DMS79 (cell line): ENCODE results near the gene SHISA9.

Source experiments
- DNase-seq: peaks from one replicate; lab custom pipeline; 2025; lab: John Stamatoyannopoulos, UW

The SHISA9 gene

GRCh38 chr16:12951976-12952375 is 50.6 kb downstream of the SHISA9 start:
- no peak for DNase-seq

- no peak for DNase-seq
Measured at GRCh38 chr16:12958366-12958765, 57.0 kb downstream of the SHISA9 start.

GRCh38 chr16:12959072-12959471 is 57.7 kb downstream of the SHISA9 start:
- no peak for DNase-seq

- DNase-seq: no peak
Measured at GRCh38 chr16:12961626-12962025, 60.2 kb downstream of the SHISA9 start.

- no peak for DNase-seq
Measured at GRCh38 chr16:12964461-12964860, 63.1 kb downstream of the SHISA9 start.

GRCh38 chr16:12965274-12965804 is 63.9 kb downstream of the SHISA9 start:
- peak; percentile 31 for DNase-seq

- DNase-seq: peak; percentile 84
Measured at GRCh38 chr16:12971241-12971640, 69.8 kb downstream of the SHISA9 start.

- DNase-seq: no peak
Measured at GRCh38 chr16:12972246-12972645, 70.8 kb downstream of the SHISA9 start.

GRCh38 chr16:12975766-12976165 is 74.4 kb downstream of the SHISA9 start:
- no peak for DNase-seq

- DNase-seq: no peak
Measured at GRCh38 chr16:12976496-12976895, 75.1 kb downstream of the SHISA9 start.

- DNase-seq: no peak
Measured at GRCh38 chr16:12976936-12977335, 75.5 kb downstream of the SHISA9 start.

- DNase-seq: no peak
Measured at GRCh38 chr16:12985516-12985915, 84.1 kb downstream of the SHISA9 start.

- DNase-seq: no peak
Measured at GRCh38 chr16:12988071-12988470, 86.7 kb downstream of the SHISA9 start.

- DNase-seq: no peak
Measured at GRCh38 chr16:12992066-12992465, 90.7 kb downstream of the SHISA9 start.

GRCh38 chr16:12994402-12994801 is 93.0 kb downstream of the SHISA9 start:
- DNase-seq: no peak

GRCh38 chr16:12995721-12996372 is 94.4 kb downstream of the SHISA9 start:
- no peak for DNase-seq

- no peak for DNase-seq
Measured at GRCh38 chr16:12998361-12999085, 97.1 kb downstream of the SHISA9 start.

GRCh38 chr16:12999368-12999767 is 98.0 kb downstream of the SHISA9 start:
- DNase-seq: no peak

GRCh38 chr16:13005721-13006247 is 104.4 kb downstream of the SHISA9 start:
- DNase-seq: no peak

- DNase-seq: no peak
Measured at GRCh38 chr16:13012601-13013000, 111.2 kb downstream of the SHISA9 start.

GRCh38 chr16:13013043-13013442 is 111.6 kb downstream of the SHISA9 start:
- DNase-seq: no peak

GRCh38 chr16:13014476-13014875 is 113.1 kb downstream of the SHISA9 start:
- no peak for DNase-seq

- DNase-seq: no peak
Measured at GRCh38 chr16:13018026-13018425, 116.6 kb downstream of the SHISA9 start.
